HG03039 (cell line): ENCODE data around the gene NTM.

Experiments
- ATAC-seq: cut with Tn5 transposase; IDR thresholded peaks from one replicate; pipeline ENCODE4 v1.9.1; 2021; ENCODE audit warnings: mild to moderate bottlenecking, moderate library complexity; ENCODE audit not compliant: unreplicated experiment

The NTM gene

DNA sequence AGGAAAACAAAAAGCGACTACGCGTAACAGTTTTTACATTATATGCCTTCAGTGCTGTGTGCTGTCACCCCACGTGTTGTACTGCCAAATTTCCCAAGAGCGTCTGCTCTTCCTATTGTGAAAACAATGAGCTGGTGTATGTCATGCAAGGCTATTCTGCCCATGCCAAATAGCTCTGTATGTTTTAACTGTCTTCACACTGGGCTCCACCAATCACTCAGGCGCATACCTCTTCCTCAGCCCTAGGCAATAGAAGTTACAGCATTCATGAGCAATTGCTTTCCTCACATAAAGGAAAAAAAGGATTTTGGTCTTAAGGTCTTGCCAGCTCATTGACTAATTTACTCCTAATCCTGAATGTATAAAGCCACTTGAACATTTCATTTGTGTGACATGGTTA is 606.8 kb downstream of the NTM start:
- no peak for ATAC-seq

DNA sequence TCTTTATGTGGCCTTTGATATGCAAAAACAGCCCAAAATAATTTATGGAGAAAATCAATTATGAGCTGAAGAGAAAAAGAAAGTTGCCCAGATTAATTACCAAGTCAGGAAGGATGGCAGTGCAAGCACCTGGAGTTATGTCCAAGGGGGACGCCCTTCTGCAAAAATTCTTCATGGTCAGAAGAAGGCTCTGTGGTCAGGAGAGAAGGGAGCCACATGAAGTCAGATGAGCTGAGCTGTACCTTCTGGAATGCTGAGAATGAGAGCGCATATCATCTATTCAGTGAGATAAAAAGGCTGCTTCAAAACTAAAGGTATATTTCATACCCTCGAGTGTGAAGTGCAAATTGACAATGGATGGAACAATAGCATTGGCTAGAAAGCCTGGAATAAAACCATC is 607.4 kb downstream of the NTM start:
- ATAC-seq: no peak

DNA sequence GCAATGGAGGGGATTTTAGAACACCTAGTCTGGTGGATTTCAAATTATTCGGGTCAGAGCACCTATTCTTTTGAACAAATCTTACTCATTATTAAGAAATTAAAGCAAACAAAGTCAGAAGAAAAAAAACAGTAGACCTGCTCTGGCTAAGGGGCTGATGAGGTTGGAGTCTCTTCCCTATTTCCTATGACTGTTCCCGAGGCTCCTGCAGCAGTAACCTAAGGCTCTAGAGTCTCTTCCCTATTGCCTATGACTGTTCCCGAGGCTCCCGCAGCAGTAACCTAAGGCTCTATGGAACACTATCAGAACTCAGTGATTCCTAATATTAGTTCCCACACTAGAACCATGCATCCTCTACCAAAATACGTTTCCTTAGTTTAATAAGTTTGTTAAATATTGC is 607.9 kb downstream of the NTM start:
- ATAC-seq: no peak

DNA sequence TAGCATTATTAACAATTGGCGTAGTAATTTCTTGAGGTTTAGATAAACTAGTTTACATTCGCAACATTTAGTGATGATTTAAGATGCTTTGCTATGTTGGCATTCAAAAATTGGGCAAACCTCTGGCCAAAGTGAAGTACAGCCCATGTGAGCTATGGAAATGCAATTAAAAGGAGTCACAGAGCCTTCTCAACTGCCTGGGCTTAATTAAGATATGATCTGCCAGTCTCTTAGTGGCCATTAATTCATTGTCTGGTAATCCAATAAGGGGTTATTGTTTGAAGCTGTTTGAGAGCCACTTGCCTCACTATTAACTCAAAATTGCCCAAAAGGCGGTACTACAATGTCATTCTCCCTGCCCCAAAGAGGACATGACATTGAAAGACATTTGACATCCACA is 608.9 kb downstream of the NTM start:
- ATAC-seq: no peak

DNA sequence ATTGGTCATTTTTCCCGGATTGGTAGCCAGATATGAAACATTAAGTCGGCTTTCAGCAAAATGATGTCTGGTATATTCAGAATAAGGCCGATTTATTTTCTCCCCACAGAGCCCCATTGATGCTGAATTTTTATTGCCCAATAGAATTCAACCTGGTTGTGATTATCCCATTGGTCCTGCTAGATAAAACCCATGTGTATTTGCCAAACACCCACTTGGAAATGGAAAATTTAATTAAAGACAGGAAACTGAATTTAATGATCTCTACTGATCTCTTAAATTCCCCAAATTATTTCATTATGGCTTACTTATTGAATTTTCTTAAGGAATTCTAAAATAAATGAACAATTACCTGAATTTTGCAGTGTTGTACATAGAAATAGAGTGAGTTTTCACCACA is 609.8 kb downstream of the NTM start:
- ATAC-seq: no peak

DNA sequence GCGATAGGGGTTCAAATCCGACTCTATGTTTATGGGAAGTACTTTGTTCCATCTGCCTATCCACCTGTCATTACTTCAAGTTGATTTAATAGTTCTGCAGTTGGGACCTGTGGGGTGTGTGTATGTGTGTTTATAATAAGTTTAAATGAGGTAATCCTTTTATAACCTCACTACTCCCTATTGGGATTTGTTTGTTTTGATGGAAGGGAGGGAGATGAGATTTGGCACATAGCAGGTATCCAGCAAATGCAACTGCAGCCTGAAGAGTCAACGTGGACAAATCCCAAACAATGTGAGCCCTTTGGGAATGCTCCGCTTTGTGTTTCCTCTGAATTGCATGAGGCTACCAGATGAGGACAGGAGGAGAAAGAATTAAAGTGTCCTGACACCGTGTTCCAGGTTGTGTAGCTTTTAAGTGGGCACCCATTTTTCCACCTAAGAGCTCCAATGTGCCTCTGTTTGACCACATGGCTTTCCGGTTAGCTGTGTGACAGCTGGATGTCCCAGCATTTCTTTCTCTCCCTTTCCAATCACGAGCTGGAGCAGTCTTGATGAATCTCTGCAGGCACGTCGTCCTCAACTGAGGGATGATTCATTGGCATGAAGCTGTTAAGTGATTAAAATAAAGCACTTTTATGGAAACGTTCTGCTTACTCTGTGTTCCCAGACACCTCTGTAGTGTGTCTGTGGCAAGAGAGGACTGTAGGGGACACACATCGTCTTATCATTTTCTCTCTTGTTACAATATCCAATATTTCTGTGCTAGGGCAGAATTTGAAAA is 610.7 kb downstream of the NTM start:
- ATAC-seq: no peak

DNA sequence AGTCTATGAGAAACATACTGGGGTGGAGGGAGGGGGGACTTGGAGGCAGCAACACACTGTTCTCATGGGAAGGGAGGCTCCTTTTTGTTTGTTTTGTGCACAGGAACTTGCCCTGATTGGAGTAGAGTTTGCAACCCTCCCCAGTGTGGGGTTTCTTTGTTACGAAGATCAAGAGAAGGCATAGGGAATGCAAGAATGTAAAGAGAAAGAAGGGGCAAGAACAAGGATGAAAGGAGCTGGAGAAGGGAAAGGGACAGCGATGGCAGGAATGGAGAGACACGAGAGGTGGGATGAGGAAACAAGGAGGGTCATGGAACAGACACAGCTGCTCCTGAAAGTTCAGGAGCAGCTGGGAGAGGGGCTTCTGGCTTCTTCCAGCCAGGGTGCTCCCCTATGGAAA is 611.7 kb downstream of the NTM start:
- ATAC-seq: no peak

DNA sequence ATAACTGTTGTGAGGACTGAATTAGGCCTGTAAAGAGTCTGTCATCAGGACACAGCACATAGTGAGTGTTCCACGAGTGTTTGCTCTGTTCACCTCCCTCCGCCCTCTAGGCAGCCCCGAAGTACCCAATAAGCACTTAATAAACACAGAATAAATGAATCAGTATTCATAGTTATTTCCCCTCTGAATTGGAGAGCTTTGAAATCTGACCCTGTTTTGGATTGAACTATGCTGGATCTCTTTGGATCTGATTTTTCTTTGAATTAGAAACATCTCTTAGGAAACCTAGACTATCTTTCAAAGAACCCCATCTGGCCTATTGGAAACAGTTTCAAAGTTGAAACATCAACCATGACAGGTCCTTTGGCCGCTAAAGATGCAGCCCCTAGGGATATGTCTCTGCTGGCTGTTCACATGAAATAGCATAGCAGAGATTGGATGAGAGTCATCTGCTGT is 615.5 kb downstream of the NTM start:
- no peak for ATAC-seq

DNA sequence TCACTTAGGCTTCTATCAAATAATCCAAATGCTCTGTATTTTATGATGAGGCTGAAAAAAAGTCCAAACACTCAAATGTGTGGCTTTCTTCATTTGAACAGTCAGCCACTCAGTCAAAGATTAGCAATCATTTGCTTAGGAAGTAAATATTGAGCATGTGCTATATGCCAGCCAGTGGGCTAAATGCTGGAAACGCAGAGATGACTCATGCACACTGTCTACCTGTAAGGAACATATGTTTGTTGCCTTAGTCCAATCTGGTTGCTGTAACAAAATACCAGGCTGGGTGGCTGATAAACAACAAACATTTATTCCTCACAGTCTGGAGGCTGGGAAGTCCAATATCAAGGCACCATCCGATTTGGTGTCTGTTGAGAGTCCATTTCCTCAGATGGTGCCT is 617.3 kb downstream of the NTM start:
- no peak for ATAC-seq

DNA sequence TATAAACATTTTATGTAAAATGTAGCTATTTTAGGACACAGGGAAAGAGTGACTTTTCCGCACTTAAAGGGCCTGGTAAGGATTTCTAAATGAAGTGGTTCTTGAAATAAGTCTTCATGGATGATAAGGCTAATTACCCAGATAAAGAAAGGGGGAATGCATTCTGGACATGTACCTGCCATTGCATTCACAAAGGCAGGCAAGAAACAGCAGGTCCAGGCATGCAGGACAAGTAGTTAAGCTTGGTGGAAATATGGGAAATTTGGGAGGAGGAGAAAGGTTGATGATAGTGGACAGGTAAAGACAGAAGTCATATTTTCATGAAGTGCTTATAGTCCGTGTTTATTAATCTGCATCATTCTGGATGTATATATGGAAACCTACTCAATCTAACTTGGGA is 621.2 kb downstream of the NTM start:
- no peak for ATAC-seq

DNA sequence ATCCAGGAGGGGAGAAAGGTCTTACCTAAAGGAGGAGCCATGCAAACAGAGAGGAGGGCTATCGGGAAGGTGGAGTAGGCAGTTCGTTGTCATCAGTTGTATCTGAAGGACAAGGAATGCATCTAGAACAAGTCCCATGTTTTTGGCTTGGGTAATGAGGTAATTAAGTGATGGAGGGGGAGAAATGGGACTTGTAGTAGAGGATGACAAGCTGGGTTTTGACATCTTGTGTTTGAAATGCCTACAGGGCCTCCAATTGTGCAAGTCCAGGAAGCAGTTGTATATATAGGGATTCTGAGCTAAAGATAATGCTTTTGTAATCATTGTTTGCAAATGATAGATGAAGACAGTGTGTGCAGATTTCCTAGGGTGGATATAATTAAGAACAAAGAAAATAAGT is 622.8 kb downstream of the NTM start:
- no peak for ATAC-seq

DNA sequence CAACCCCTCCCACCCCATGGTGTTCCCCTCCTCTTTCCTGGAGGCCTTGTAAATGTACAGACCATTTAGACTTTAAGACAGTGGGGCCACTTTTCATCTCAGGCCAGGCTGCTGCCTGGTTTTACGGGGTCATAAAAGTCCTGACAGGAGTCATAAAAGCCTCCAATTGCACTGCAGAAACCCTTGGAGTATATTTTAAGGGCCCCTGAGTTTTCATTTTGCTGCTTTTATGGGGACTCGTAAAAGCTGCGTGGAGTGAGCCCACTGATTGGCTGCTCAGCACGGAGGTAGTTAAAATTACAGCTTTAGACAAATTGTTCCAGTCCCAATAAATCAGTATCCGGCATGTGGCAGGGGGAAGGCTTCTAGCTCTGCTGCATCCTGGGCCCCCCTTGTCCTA is 627.6 kb downstream of the NTM start:
- no peak for ATAC-seq

DNA sequence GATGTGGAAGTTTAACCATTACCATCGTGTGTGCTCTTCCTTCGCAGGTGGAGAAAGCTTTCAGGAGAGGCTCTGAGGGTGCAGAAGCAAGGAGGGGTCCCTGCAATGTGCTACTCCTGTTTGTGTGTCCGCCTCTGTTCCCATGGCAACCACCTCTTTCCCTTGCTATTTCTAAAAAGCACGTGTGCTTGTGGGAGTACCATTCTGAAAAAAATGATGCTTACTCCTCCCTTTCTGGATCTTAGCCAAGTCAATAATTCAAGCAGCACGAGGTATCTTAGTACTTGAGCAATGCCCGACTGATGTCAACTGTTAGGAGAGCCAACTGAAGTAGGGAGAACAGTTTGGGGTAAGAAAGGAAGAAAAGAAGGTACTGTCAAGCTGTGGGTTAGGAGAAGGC is 628.7 kb downstream of the NTM start:
- ATAC-seq: no peak

DNA sequence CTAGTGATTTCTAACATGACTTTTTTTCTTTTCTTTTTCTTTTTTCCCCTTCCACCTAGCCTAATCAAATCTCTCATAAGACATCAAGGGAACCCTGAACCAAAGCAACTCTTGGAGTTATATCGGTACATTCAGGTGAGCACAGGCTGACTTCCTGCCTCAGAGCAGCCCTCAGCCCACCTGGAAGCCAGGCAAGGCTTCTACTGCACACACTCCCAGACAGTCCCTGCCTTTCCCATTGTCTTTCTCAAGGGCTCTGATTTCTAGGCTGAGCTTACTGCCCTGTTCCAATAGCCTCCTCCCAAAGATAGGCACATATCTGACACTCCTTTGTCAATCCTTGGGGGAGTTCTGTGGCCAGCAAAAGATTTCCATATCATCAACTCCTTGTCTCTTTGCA is 629.5 kb downstream of the NTM start:
- ATAC-seq: no peak

DNA sequence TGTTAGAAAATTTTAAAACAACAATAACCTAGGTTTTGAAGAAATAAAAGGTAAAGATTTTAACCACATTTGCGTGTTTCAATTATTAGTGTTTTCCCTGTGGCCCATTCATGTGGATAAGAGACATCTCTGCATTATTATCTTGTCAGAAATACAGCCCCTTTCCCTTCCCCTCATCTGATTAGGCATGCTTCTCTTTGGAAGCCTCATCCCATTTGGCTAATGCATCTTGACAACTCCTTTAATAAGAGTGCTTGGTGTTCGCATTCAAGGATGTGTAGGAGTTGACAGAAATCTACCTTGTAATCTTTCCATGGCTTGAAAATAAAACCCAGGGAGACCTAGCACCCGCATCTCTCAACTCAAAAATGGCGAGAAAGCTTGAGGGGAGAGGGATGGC is 635.5 kb downstream of the NTM start:
- no peak for ATAC-seq

DNA sequence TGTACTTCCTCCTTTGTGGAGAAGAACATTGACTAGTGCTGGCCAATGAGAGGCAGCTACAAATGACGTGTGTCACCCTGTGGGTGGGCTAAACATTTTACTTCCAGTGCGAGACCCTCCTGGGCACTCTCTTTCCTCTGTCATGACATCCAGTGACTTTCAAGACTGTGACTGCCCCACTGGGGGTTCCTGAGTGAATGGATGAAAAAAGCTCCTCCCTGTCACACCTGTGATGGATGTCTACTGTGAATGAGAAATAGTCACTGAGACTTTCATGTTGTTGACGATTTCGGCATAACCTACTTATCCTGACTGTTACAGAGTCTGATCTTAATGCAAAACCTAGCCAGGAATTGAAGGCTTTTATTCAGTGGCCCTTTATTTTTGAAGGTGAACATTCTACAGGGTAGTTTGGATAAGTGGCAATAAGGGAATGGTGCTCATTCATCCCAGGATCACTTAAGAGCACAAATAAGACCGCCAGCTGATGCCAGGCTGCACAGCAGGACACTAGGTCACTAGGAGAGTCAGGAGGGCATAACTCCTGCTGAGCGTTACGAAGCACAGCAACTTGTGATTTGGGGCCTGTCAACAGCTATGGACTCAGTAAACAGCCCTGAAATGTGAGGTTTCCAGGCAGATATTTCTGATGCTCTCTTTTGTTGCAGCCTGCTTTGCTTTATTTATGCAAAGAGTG is 636.6 kb downstream of the NTM start:
- no peak for ATAC-seq

DNA sequence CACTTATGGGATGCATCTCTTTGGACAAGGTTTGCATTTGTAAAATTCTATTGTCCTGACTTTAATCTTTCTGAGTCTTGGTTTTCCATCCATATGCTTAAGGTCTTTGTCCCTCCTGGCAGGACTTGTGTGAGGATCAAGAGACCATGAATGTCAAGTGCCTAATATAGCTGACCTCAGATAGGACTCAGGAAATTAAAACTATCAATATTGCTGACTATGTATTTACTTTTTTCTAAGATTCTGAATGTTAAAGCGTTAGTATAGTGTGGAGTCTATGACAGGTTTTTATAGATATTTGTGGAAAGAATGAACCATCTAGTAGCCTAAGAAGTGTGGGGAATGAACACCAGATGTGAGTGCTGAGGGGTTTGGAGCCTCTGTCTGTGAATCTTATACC is 637.8 kb downstream of the NTM start:
- no peak for ATAC-seq

DNA sequence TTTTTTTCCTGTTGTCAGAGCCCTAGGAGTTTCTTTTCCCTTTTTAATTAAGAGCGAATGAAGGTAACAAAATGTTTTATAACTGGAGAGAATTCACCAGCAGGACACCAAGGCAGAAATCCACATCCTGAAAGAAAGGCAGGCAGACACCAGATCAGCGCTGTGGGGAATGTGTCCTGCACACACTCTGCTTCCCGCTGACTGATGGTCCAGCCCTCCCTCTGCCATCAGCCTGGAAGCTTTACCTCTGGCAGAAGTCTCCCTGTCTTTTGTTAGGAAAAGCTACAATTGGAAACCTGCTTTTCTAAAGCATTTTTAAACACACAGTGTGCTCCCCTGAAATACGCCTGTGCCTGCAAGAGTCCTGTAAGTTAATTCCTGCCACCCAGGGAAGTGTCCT is 638.5 kb downstream of the NTM start:
- ATAC-seq: no peak

DNA sequence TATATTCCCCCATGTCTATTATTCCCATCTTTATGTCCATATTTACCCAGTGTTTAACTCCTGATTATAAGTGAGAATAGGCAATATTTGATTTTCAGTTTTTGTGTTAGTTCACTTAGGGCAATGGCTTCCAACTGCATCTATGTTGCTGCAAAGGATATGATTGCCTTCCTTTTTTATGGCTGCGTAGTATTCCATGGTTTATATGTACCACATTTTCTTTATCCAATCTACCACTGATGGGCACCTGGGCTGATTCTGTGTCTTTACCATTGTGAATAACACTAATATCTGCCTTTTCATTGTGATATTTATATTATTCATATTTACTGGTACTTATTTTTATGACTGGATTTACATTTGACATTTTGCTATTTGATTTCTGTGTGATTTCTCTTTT is 649.6 kb downstream of the NTM start:
- no peak for ATAC-seq

DNA sequence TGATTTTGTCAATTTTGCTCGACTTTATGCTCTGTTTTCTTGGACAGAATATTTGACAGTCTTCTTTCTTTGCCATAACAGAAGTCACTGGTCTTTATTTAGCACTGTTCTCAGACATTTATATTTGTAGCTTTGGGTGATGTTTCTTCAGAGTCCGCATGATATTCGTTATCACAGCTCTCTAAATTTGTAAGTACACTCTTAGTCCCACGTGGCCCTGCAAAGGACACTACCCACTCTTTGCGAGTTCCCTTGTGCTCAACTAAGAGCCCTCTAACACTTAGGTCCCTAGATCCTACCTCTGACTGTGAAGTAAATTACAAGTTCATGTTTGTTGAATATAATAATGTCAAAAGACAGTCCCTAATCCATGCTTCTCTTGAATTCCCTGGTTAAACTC is 651.9 kb downstream of the NTM start:
- no peak for ATAC-seq

DNA sequence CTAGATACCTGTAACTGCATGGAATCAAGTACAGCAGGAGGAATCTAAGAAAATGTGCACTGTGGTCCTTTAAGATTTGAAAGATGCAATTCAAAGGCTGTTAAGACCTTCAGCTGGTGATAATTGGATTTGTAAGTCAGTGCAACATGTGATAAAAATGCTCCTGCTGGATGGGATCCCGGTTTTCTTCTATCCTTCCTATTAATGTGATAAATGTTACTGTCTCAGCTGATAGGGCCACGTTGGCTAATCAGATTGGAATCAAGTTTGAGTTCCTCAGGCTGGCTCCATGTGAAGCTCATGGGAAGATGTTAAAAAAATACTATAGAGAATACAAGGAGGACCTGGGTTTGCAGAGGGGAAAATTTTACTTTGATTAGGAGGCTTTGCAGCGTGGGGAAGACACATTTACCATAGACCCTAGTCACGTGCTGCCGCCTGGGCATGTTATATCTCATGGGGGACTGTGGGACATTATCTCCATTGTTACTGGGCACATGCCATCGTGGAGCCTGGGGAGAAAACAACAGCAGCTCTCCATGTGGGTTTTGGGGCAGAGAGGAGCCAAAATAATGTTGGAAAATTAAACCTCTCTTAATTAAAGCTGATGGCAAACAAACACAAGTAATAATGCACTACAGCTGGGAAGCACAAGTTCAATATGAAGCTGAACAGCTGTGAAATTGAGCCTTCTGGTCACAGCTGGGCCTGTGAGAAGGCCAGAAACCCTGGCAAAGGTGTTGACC is 652.5 kb downstream of the NTM start:
- ATAC-seq: no peak
